Left hindlimb (tissue), 1 donor: ENCODE results near the gene ITPKB.
"Not testable (repeated sequence)": the region's sequence is repeated elsewhere in the genome, so short reads cannot be mapped to it uniquely, and the experiment has no call there.

Source experiments
- DNase-seq: peaks from one replicate; pipeline ENCODE4 v3.0.0-alpha.2; 2018

Gene ITPKB

DNA sequence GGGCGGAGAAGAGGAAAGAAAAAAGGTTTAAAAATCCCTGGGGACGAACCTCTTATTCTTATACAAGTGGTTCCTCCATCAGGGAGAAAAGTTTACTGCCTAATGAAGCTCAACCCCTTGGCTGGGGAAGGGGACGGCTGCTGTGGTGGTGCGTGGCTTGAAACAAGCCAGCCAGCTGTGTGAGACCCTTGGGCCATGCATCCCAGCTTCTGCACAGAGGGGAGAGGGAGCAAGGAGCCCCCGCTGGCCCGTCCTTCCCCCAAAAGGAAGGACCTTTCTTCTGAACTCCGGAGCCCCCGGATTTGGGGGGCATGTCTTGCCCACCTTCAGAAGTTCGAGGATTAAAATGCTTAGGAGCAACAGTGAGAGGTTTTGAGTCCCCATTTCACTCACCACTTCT, 123.2 kb downstream of the ITPKB start:
- DNase-seq: no peak

DNA sequence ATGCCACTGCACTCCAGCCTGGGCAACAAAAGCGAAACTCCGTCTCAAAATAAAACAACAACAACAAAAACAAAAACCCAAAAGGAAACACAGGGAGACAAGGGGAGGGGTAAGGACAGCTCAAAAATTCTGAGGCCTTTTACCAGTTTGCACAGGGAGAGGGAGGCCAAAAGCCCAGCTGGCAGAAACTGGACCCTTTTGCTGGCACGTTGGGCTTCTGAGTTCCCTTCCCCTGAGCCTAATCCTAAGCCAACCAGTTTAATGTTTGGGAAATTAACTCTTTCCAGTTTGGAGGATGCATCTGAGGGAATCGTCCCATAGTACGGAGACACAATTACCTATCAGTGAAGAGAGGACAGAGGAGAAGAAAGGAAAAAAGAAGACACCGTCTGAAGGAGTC, 127.1 kb downstream of the ITPKB start:
- not testable (repeated sequence) for DNase-seq

DNA sequence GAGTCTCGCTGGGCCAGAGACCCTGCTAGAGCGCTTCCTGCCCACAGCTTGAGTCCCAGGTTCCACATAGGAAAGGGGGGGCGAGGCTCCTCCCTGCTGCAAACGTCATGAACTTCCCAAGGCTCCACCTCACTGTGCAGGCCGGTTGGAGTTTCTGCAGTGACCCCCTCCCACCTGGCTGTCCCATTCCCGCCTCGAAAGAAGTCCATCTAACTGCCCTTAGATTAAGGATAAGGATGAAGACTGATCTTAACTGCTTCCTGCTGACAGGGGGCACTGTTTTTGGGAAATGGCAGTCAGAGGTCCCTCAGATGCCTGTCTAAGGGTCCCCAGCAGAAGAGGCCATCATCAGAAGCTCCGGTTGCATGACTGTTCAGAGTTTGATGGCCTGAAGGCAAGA, 127.8 kb downstream of the ITPKB start:
- no peak for DNase-seq

DNA sequence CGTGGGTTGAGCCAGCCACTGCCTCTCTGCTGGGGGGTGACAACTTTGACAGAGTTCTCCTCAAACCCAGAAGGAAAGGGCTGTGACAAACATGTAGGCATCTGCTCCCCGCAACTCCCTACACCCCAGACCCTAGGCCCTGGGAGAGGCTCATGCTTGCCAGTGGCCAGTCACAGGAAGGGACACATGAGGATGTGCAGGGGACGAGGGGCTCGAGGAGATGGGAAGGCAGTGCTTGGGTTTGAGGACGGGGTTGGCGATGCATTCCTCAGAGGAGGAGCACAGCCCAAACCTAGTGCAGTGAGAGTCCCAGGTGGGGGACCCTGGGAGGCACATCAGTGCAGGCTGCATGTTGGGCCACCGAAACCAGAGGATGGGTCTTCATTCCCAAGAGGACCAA, 128.4 kb downstream of the ITPKB start:
- DNase-seq: no peak

DNA sequence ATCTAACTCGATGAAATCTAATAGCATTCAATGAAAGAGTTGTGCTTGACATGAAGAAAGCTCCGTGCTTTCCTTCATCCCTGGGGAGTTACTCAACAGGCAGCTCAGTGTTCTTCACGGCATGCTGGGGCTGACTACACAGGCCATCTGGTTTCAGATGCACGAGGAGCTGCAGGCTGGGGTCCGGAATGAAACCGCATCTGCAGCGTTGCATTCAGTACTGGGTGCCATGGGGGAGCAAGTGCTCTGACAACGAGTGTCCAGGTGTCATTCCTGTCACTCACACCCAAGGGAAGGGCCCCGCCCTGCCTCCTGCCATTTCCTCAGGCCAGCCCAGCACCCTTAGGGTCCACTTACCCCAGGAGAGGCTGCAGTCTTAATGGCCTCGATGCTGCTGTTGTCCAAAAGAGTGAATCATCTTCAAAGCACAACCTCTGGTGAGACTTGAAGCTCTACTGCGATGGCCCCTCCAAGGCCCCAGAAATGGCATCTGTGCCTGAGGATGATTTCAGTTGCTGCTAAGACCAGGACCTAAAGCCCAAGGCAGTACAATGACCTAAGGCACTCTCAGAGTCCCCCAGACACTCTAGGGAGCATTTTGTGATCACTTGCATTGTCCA, 129.1 kb downstream of the ITPKB start:
- DNase-seq: no peak

DNA sequence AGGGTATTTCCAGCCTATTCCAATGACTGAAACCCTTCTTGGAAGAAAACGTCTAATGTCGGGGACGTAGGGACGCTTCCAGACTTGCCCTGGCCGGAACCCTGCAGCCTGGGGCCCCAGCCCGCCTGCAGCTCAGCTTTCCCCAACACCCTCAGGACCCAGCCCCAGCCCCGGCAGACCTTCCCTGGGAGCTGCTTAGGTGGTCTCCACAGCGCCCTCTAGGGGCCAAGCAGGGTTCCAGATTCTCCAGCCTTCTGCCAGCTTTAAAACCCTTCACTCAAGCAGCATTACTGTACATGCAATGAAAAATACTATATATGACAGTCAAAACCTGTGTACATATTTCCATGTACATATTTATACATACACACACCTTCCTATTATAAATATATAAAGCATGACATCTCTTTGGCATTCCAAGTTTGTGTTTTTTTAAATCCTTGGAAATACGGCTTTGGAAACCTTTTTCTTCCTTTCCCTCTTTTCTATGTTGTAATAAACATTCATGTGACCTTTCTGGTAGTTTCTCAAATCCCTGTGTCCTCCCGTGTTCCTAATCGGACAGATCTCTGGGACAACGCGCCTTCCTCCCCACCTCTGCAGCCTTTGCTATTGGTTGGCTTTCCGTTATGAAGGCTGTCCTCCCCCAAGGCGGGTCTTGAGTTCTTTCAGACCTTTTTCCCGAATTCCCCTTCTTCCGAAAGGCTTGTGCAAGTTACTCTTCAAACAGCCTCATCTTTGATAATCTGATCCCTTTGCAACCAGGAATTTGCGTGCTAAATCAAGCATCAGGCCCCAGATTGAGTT, 130.2 kb downstream of the ITPKB start:
- no peak for DNase-seq

DNA sequence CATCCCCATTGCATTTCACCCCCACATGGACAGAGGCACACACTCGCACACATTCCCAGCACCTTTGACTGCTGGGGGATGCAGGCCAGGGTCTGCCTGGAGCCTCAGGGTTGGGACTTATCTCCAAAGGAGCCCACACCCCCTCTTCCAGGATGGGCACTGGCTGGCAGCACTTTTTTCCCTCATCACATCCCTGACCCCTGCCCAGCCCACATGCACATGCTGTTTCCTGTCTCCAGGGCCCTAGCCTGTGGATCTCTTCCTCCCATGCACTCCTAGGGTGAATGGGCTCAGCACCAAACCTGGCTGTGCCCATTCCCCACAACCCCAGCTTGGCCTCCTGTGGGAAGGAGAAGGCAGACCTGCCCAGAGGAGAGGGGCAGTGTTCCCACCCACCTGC, 131.3 kb downstream of the ITPKB start:
- DNase-seq: no peak

DNA sequence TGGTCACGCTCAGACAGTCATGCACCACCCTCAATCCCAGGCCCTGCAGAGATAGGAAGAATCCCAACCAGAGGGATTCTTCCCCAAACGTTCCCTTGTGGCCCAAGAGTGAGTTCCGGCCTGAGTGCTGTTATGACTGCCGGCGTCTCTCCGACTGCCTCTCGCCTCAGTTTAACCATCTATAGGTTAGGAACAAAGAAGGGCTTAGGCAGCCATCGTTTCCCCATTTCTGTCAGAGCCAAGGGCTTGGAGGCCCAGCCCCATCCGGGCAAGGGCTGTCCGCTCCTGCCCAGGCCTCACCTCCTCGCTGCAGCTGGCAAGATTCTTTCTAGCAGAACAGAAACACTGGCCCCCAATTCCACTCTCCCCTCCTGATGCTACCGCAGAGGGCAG, 131.8 kb downstream of the ITPKB start:
- no peak for DNase-seq

DNA sequence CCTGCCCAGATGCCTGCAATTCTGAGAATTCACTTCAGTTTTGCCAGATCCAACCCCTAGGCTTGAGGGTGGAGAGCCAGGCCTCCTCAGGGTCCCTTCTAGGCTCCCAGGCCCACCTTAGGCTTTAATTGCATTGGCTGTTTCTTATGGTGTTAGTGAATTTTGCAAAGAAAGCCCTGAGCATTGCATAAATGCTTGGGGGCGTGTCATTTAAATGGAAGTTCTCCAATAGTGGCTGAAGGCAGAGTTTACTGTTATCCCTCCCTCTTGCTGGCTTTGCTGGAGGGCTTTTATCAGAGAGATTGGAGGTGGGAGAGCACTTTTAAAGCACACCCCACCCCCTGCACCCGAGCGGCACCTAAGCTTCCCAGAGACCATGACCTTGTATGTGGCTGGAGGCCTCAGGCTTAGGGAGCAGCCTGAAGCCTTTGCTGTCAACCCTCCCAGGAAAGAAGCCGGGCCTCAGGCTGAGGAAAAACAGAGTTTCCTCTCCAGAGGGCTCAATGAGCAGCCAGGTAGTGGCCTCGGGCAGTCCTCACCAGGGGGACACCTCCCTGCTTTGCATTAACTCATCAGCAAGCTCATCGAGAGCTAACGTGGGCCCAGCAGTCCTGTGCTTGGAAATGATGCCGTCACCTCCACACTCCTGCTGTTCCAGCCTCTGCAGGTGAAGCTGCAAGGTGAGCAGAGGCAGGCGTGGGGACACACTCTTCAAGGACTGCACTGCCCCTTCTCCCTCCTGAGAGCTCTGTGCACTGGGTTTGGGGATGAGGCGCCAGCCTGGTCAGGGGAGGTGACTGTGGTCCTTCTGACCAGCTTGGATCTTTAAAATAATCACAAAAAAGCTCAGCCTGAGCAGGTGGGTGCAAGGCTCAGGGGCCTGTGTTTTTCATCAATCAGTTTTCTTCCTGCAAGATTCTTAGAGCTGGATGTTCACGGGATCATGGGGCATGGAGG, 132.5 kb downstream of the ITPKB start:
- no peak for DNase-seq

DNA sequence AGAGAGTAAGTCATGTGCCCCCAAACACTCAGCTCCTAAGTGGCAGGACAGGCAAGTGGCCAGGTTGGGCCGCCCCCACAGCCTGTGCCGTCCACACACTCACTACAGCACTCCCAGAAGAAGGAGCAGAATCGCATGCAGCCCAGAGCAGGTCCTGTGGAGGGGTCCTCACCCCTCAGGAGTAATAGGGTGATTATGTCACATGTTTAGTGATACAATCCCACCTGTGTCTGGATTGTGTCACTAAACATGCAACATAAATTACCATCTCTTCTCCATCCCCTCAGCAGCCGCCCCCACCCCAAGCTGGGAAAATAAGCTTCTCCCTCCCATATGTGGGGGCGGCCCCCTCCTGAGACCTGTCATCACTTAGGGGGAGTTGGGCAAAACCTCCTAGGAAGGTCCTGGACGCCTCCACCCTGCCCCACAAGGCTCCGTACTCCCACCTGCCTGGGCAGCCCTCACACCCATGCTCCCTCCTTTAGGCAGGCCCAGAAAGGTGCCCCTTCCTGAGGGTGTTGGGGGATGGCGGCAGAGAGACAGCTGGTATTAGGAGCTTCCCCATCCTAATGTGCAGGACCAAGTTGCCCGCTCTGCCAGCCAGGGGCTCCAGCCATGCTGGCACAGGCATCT, 133.6 kb downstream of the ITPKB start:
- DNase-seq: no peak

DNA sequence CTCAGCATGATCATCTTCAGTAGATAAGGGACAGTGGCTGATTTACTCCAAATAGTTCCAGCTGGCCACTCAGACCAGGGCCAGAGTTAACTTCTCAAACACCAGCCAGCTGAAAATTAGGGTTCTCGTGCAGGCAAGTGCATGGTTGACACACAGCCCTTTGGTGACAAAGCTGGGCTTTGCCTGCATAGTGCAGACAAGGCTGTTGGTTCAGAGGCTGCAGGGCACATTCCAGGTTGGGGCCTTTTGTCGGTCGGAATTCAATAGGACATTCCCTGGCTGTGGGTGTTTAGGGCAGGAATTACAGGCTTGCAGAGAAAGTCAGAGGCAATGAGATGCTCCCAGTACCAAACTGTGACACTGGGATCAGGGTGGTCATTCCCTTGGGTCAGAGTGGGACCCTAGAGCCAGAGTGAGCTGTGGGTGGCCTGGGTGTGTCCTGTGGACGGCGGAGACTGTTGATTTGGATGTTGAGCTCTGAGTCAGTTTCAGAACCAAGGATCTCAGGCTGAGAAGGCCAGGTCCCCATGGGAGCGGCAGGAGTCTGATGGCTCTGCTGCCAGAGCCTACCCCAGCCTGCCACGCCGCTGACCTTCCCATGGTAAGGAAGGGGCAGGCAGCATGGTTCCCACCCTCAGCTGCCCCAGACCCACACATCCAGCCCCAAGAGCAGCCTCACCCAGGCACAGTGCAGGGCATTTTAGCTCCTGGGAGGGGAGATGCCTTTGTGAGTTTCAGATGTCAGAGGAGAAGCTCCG, 134.3 kb downstream of the ITPKB start:
- DNase-seq: no peak

DNA sequence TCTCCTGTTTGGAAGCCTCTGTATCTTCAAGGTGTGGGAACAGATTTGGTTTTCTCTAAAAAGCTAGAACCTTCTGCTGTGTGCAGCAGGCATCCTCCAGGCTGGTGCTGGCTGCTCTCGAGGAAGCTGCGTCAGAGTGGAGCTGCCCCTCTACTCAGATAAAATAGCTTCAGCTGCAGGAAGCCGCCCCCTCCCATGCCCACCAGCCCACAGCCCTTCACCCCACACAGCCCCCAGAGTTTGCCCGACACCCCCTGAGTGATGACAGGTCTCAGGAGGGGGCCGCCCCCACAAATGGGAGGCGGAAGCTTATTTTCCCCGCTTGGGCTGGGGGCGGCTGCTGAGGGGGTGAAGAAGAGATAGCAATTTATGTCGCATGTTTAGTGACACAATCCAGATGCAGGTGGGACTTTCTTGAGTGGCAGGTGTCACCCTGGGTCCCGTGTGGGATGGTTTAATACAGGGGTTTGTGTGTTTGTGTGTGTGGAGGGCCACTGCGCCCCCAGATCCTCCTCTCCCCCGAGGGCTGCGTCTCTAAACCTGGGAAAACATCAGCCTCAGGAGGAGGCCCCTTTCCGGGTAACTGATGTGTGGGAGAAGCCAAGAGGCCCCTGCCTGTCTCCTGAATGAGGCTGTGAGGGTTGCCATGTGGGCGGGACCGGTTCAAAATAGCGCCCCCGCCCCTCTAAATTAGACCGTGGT, 135.1 kb downstream of the ITPKB start:
- DNase-seq: no peak

DNA sequence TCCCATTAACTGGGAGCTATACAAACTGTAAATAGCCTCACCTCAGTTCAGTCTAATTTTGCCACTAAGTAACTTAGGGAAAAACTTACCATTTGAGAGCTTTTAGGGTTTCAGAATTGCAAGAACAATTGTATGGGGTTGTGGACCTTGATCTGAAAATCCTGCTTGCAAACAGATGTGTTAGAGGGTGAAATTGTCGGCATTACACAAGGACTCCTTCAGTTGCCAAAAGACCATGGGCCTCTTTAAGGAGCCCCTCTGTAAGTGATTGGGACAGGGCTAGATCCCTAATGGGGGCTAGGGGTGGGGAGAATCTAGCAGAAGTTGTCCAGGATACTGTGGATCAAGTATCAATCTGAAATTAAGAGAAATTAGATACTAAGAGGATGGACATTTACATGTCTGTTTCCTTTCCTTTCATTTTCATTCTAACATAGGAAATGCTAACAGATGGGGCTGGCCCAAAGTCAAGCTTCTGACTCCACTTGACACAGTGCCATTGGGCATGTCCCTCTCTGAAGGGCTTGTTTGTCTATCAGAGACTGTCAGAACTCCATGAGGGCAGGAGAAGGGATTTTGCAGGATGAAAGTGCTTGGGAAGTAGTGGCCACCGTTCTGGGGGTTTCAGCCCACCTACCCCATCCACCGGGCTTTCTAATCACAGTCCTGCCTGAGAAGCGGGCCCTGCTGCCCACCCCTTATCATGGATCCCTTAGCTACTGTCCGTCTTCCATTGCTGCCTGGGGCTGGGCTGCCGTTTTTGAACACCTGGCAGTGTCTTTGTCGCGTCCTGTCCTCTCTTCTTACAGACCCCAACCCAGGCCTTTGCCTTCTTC, 135.8 kb downstream of the ITPKB start:
- DNase-seq: peak; percentile 78

DNA sequence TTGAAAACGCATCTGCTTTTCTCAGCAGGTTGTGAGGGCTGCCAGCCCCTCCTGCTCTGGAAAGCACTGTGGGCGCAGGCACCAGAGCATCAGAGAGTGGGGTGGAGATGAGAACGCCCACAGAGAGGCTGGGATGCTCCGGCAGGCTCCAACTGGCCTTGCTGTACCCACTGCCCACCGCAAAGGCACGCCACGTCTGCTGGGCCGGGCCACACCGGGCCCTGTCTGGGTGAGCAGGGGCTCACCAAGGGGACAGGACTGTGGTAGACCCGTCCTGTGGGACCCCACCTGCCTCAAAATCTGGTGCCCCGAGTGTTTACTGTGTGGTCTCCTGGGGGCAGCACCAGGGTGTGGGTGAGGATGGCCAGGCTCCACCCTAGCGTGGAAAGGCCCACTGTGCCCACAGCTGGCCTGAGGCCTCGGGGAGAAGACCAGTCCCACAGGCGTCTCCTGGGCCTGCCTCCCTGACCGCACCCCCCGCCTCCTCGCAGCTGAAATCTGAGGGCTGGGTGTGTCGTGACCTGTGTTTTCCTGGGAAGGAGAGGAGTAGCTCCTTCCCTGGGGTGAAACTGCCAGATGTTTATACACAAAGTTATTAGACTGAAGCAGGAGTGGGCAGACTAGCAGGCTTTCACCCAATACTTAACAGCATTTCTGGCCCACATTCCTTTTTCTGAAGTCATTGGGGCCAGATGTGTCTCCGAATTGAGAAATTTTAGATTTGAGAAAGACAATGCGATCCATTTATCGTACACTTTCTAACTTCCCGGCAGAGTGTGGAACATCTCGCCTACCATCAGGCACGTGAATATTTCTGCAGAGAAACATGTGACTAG, 136.7 kb downstream of the ITPKB start:
- peak; percentile 80 for DNase-seq

DNA sequence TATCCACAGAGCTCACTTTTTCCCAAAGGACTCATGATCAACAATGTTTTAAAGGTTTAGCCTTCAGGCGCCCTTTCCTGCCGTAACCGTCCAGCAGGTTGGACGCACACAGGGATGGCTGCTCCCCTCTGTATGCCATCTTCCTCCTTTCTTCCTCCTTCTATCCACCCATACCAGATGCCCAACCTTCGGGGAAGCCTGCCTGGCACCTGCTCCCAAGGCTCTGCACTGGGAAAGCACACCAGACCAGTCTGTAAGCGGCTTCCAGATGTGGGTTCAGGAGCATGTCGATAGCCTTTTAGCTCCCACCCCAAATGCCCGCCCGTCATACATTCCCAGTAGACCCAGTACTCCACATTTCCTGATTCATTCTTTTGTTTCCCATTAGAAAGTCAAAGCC, 137.6 kb downstream of the ITPKB start:
- DNase-seq: no peak

DNA sequence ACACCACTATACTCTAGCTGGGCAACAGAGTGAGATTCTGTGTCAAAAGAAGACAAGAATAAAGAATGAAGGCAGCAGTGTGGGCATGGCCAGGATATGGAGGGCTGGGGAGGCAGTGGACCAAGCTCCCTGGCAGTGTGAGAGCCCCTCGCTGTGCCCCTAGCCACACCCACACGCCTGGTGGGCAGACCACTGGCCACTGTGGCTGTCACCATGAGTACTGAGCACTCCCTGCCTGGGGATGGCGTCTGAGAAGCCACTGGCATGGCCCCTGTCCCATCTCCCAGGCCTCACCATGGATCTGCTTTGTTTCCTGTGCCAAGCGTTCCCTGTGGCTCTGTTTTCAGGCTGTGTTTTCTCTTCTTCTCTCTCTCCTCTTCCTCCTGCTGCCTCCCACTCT, 138.8 kb downstream of the ITPKB start:
- DNase-seq: no peak

DNA sequence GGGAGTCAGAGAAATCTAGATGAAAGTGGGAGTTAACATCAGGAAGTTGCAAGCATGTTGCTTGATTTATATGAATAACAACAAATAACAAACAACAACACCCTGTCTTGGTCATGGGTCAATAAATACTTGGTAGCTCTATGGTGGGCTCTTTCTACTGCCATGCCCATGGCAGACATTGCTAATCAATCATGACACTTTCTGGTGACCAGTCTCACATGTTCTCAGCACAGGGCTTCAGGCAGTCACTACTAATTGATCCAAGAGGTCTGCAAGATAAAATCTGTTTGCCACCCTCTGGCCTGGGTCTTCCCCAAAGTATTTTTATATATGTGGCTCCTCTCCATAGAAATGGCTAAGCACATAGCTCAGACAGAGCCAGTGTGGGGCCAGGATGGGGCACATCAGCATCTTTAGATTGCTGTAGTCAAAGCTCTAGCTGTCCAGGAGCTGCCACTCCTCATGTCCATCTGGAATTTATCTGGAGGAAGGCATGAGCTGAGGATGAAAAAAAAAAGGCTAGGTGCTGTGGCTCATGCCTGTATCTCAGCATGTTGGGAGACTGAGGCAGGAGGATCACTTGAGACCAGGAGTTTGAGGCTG, 139.3 kb downstream of the ITPKB start:
- DNase-seq: no peak

DNA sequence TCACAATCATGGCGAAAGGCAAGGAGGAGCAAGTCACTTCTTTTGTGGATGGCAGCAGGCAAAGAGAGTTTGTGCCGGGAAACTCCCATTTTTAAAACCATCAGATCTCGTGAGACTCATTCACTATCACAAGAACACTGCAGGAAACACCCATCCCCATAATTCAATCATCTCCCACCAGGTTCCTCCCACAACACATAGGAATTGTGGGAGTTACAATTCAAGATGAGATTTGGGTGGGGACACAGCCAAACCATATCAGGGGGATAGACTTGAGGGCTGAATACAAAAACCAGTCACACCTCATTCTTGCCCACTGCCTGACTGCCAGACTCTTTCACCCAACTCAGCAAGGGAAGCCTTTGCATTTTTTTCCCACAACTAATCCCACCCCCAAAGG, 140.1 kb downstream of the ITPKB start:
- not testable (repeated sequence) for DNase-seq

DNA sequence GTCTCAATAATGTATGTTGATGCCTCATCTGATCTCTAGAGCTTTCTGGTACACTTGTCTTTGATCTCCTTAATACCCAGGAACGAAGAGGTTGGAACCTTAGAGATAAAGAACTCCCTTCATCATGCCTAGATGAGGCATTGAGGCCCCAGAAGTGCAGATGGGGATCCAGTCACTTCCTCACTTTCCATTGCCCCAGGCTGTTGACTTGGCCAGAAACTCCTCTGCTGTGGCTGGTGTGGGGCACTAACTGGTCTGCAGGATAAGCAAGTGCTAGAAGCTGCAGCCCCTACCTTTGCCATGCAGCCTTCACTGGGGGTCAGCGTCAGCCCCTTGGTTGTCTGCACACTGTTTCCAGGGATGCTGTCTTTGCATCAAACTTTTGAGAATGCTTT, 140.6 kb downstream of the ITPKB start:
- no peak for DNase-seq
